Measurements from ENCODE around the gene RPL13A.
"Not testable (repeated sequence)": the region's sequence is repeated elsewhere in the genome, so short reads cannot be mapped to it uniquely, and the experiment has no call there.

Gene RPL13A

GRCh38 chr19:49448432-49448786 is 39.0 kb upstream of the RPL13A start:
- intact Hi-C loops (cut with micrococcal nuclease), result no loop called here
- Mint-ChIP-seq H3K36me3 (ENCODE audit: low read depth) (peaks cover 67% of the 10 kb centered on the region), H3K27me3 (no peaks in the 10 kb centered on the region), H3K27ac (peak overlapping the region; percentile 50), H3K9me3 (no peaks in the 10 kb centered on the region), H3K4me1 (ENCODE audit: low read depth) (peaks cover 76% of the 10 kb centered on the region), H3K4me3 (no peak overlapping the region)

DNA sequence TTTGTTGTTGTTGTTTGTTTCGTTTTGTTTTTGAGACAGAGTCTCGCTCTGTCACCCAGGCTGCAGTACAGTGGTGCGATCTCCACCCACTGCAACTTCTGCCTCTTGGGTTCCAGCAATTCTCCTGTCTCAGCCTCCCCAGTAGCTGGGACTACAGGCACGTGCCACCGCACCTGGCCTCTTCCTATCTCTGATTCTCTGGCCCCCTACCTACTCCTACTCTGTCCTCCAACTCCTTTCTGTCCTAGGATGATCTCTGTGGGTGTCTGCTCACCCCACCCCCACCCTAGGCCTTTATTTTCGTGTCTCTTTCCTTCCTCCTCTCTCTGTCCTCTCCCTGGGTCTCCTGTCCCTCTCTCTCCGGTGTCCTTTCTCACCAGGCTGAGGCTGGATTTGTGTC is 37.0 kb upstream of the RPL13A start:
- Mint-ChIP-seq H3K9me3 (no peaks in the 10 kb centered on the region), H3K27me3 (no peaks in the 10 kb centered on the region), H3K4me1 (ENCODE audit: low read depth) (peaks cover 70% of the 10 kb centered on the region), H3K4me3 (peak overlapping the region; percentile 95), H3K36me3 (ENCODE audit: low read depth) (peaks cover 82% of the 10 kb centered on the region), H3K27ac (peak overlapping the region; percentile 98)
- intact Hi-C loops (cut with micrococcal nuclease), result loop anchor here (5.0 kb wide), 1 partner anchor 192 kb away; the partner anchor contains the start of genes RRAS and SCAF1

- Mint-ChIP-seq H3K4me3 (peak within 1 kb of the TSS; percentile 99), H3K27me3 (no peaks in the 10 kb centered on the region), H3K27ac (peak within 1 kb of the TSS; percentile 98), H3K36me3 (ENCODE audit: low read depth) (peaks cover 84% of the 10 kb centered on the region), H3K9me3 (no peaks in the 10 kb centered on the region), H3K4me1 (ENCODE audit: low read depth) (peaks cover 66% of the 10 kb centered on the region)
- intact Hi-C loops (cut with micrococcal nuclease), result loop anchor here (1.0 to 5.0 kb wide), 2 partner anchors 8 to 191 kb away; partner anchors contain the start of genes RRAS and SCAF1
These were observed 35.8 kb upstream of the RPL13A start, which contains the start of gene PIH1D1 for GRCh38 chr19:49451430-49452181. Gene PIH1D1 (minus strand): TSS chr19:49451814. CDS start chr19:49451574, 240 bp downstream.

GRCh38 chr19:49453013-49453756 is 34.2 kb upstream of the RPL13A start, which contains the start of gene ALDH16A1:
Gene ALDH16A1 (plus strand): TSS chr19:49453225. CDS start chr19:49453332, 107 bp downstream.
- Mint-ChIP-seq H3K36me3 (ENCODE audit: low read depth) (peaks cover 82% of the 10 kb centered on the region), H3K27ac (peak within 1 kb of the TSS; percentile 98), H3K4me1 (ENCODE audit: low read depth) (peaks cover 62% of the 10 kb centered on the region), H3K9me3 (no peaks in the 10 kb centered on the region), H3K27me3 (no peaks in the 10 kb centered on the region), H3K4me3 (peak within 1 kb of the TSS; percentile 99)
- intact Hi-C loops (cut with micrococcal nuclease), result loop anchor here (1.0 to 5.0 kb wide), 2 partner anchors 34 to 189 kb away; partner anchors contain the start of genes RPL13A, RRAS and SCAF1

GRCh38 chr19:49453757-49454240 is 33.6 kb upstream of the RPL13A start:
- H3K36me3 Mint-ChIP-seq (ENCODE audit: low read depth), result peaks cover 78% of the 10 kb centered on the region
- H3K4me3 Mint-ChIP-seq, result peak overlapping the region; percentile 99
- no peaks in the 10 kb centered on the region for H3K27me3 Mint-ChIP-seq
- H3K9me3 Mint-ChIP-seq, result no peaks in the 10 kb centered on the region
- peaks cover 56% of the 10 kb centered on the region for H3K4me1 Mint-ChIP-seq (ENCODE audit: low read depth)
- intact Hi-C loops (cut with micrococcal nuclease), result loop anchor here (1.0 to 5.0 kb wide), 2 partner anchors 34 to 189 kb away; partner anchors contain the start of genes RPL13A, RRAS and SCAF1
- H3K27ac Mint-ChIP-seq, result peak overlapping the region; percentile 98

GRCh38 chr19:49455773-49456172 is 31.6 kb upstream of the RPL13A start:
- Mint-ChIP-seq H3K4me3 (no peak overlapping the region), H3K9me3 (no peaks in the 10 kb centered on the region), H3K27me3 (no peaks in the 10 kb centered on the region), H3K36me3 (ENCODE audit: low read depth) (peaks cover 78% of the 10 kb centered on the region), H3K4me1 (ENCODE audit: low read depth) (peaks cover 36% of the 10 kb centered on the region), H3K27ac (no peak overlapping the region)
- intact Hi-C loops (cut with micrococcal nuclease), result no loop called here

DNA sequence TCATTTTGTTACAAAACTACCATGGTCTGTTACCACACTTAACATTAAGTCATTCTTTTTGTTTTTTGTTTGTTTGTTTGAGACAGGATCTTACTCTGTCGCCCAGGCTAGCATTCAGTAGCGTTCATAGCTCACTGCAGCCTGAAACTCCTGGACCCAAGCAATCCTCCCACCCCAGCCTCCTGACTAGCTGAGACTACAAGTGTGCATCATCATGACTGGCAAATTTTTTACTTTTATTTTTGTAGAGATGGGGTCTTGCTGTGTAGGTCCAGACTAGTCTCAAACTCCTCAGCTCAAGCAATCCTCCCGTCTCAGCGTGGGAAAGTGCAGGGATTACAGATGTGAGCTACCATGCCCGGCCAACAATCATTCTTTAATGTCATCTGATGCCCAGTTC is 31.1 kb upstream of the RPL13A start:
- Mint-ChIP-seq H3K9me3 (no peaks in the 10 kb centered on the region), H3K4me3 (no peak overlapping the region), H3K27me3 (no peaks in the 10 kb centered on the region), H3K27ac (peak overlapping the region; percentile 18), H3K4me1 (ENCODE audit: low read depth) (peaks cover 33% of the 10 kb centered on the region), H3K36me3 (ENCODE audit: low read depth) (peaks cover 78% of the 10 kb centered on the region)
- intact Hi-C loops (cut with micrococcal nuclease), result no loop called here

- no peak overlapping the region for H3K4me3 Mint-ChIP-seq
- peaks cover 82% of the 10 kb centered on the region for H3K36me3 Mint-ChIP-seq (ENCODE audit: low read depth)
- peak overlapping the region; percentile 18 for H3K27ac Mint-ChIP-seq
- intact Hi-C loops (cut with micrococcal nuclease), result no loop called here
- peaks cover 30% of the 10 kb centered on the region for H3K4me1 Mint-ChIP-seq (ENCODE audit: low read depth)
- no peaks in the 10 kb centered on the region for H3K9me3 Mint-ChIP-seq
- no peaks in the 10 kb centered on the region for H3K27me3 Mint-ChIP-seq
These were observed 28.9 kb upstream of the RPL13A start for GRCh38 chr19:49458567-49458903.

- Mint-ChIP-seq H3K4me1 (ENCODE audit: low read depth) (peaks cover 24% of the 10 kb centered on the region), H3K36me3 (ENCODE audit: low read depth) (peaks cover 82% of the 10 kb centered on the region), H3K27ac (peak overlapping the region; percentile 22), H3K4me3 (no peak overlapping the region), H3K9me3 (no peaks in the 10 kb centered on the region), H3K27me3 (no peaks in the 10 kb centered on the region)
- intact Hi-C loops (cut with micrococcal nuclease), result no loop called here
These were observed 28.0 kb upstream of the RPL13A start for GRCh38 chr19:49459388-49459787.

DNA sequence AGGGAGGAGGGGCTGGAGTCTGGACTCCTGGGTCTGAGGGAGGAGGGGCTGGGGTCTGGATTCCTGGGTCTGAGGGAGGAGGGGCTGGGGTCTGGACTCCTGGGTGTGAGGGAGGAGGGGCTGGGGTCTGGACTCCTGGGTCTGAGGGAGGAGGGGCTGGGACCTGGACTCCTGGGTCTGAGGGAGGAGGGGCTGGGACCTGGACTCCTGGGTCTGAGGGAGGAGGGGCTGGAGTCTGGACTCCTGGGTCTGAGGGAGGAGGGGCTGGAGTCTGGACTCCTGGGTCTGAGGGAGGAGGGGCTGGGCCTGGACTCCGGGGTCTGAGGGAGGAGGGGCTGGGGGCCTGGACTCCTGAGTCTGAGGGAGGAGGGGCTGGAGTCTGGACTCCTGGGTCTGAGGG is 26.3 kb upstream of the RPL13A start:
- not testable (repeated sequence) for H3K4me3 Mint-ChIP-seq

GRCh38 chr19:49461656-49462055 is 25.8 kb upstream of the RPL13A start:
- no peaks in the 10 kb centered on the region for H3K27me3 Mint-ChIP-seq
- H3K9me3 Mint-ChIP-seq, result no peaks in the 10 kb centered on the region
- no peak overlapping the region for H3K27ac Mint-ChIP-seq
- peaks cover 12% of the 10 kb centered on the region for H3K4me1 Mint-ChIP-seq (ENCODE audit: low read depth)
- H3K36me3 Mint-ChIP-seq (ENCODE audit: low read depth), result peaks cover 87% of the 10 kb centered on the region
- intact Hi-C loops (cut with micrococcal nuclease), result no loop called here
- no peak overlapping the region for H3K4me3 Mint-ChIP-seq

More for the DNA sequence above, 26.3 kb upstream of the RPL13A start:
- H3K9me3 Mint-ChIP-seq; intact Hi-C loops (cut with micrococcal nuclease); H3K27ac Mint-ChIP-seq; H3K27me3 Mint-ChIP-seq: not testable (repeated sequence)
- peaks cover 87% of the 10 kb centered on the region for H3K36me3 Mint-ChIP-seq (ENCODE audit: low read depth)
- H3K4me1 Mint-ChIP-seq (ENCODE audit: low read depth), result peaks cover 16% of the 10 kb centered on the region

DNA sequence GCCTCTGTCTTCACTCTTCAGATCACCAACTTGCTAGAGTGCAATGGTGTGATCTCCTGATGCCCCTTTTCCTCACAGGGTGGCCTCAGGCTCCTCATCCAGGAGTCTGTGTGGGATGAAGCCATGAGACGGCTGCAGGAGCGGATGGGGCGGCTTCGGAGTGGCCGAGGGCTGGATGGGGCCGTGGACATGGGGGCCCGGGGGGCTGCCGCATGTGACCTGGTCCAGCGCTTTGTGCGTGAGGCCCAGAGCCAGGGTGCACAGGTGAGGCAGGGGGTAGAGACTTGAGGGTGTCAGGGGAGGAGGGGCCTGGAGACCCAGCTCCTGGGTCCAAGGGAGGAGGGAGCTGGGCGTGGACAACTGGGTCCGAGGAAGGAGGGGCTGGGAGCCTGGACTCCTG is 24.9 kb upstream of the RPL13A start:
- intact Hi-C loops (cut with micrococcal nuclease), result no loop called here
- Mint-ChIP-seq H3K36me3 (ENCODE audit: low read depth) (peaks cover 86% of the 10 kb centered on the region), H3K27me3 (no peaks in the 10 kb centered on the region), H3K4me3 (no peak overlapping the region), H3K4me1 (ENCODE audit: low read depth) (peaks cover 4% of the 10 kb centered on the region), H3K27ac (no peak overlapping the region), H3K9me3 (no peaks in the 10 kb centered on the region)

- intact Hi-C loops (cut with micrococcal nuclease), result no loop called here
- H3K9me3 Mint-ChIP-seq, result no peaks in the 10 kb centered on the region
These were observed 23.3 kb upstream of the RPL13A start for GRCh38 chr19:49463960-49464740.

More at GRCh38 chr19:49463960-49464740, 23.3 kb upstream of the RPL13A start:
- Mint-ChIP-seq H3K4me3 (no peak overlapping the region), H3K4me1 (ENCODE audit: low read depth) (peaks cover 10% of the 10 kb centered on the region), H3K27ac (no peak overlapping the region), H3K27me3 (no peaks in the 10 kb centered on the region), H3K36me3 (ENCODE audit: low read depth) (peaks cover 90% of the 10 kb centered on the region)
